Adipocyte (in vitro differentiated cells): ENCODE data around the gene IGF2BP1.
A peak's percentile ranks its signal among the peaks of the same experiment; 100 is the strongest.

Experiments
- DNase-seq: peaks from one replicate; pipeline ENCODE4 v3.0.0-alpha.2; 2015; ENCODE audit warnings: low read depth
- H3K27me3 ChIP-seq: replicated peaks from 2 replicates; pipeline ENCODE4 v1.7.0; 2013; ENCODE audit warnings: mild to moderate bottlenecking, low read length, moderate library complexity; ENCODE audit not compliant: control insufficient read depth, insufficient read depth
- H3K36me3 ChIP-seq: 2 replicates; pipeline ENCODE4 v1.7.0; 2013; ENCODE audit warnings: low read length, mild to moderate bottlenecking, moderate library complexity; ENCODE audit not compliant: control insufficient read depth, insufficient read depth, severe bottlenecking
- H3K4me1 ChIP-seq: 2 replicates; pipeline ENCODE4 v1.7.0; 2013; ENCODE audit warnings: mild to moderate bottlenecking, low read length, moderate library complexity; ENCODE audit not compliant: control insufficient read depth, insufficient read depth
- H3K4me3 ChIP-seq: 2 replicates; pipeline ENCODE4 v1.7.0; 2013; ENCODE audit warnings: mild to moderate bottlenecking, low read length, moderate library complexity
- H3K9ac ChIP-seq: 2 replicates; pipeline ENCODE4 v1.7.0; 2013; ENCODE audit warnings: mild to moderate bottlenecking, low read length, moderate library complexity
- H3K9me3 ChIP-seq: 2 replicates; pipeline ENCODE4 v1.7.0; 2013; ENCODE audit warnings: mild to moderate bottlenecking, low read length, moderate library complexity; ENCODE audit not compliant: control insufficient read depth

IGF2BP1 gene

GRCh38 chr17:48997103-48997826, at the start of gene IGF2BP1:
Gene IGF2BP1 (plus strand): TSS chr17:48997385. CDS start chr17:48997746, 361 bp downstream.
- Histone ChIP-seq H3K27me3 (peaks cover 55% of the 10 kb centered on the region), H3K4me3 (peak within 1 kb of the TSS; percentile 80), H3K4me1 (peaks cover 11% of the 10 kb centered on the region), H3K9me3 (no peaks in the 10 kb centered on the region), H3K9ac (peak within 1 kb of the TSS; percentile 84), H3K36me3 (no peaks in the 10 kb centered on the region)
- DNase-seq: peak; percentile 87

GRCh38 chr17:48951572-48951971, 45.6 kb upstream of the IGF2BP1 start:
- Histone ChIP-seq H3K4me1 (no peaks in the 10 kb centered on the region), H3K36me3 (no peaks in the 10 kb centered on the region), H3K27me3 (no peaks in the 10 kb centered on the region), H3K4me3 (no peak overlapping the region), H3K9ac (no peak overlapping the region), H3K9me3 (no peaks in the 10 kb centered on the region)
- DNase-seq: no peak

GRCh38 chr17:48952904-48953303, 44.3 kb upstream of the IGF2BP1 start:
- Histone ChIP-seq H3K9ac (no peak overlapping the region), H3K4me3 (no peak overlapping the region), H3K4me1 (no peaks in the 10 kb centered on the region), H3K27me3 (no peaks in the 10 kb centered on the region), H3K36me3 (no peaks in the 10 kb centered on the region), H3K9me3 (no peaks in the 10 kb centered on the region)
- DNase-seq: no peak

GRCh38 chr17:48954300-48954755, 42.9 kb upstream of the IGF2BP1 start:
- DNase-seq: peak; percentile 60
- no peak overlapping the region for H3K9ac ChIP-seq
- no peaks in the 10 kb centered on the region for H3K9me3 ChIP-seq
- no peak overlapping the region for H3K4me3 ChIP-seq
- no peaks in the 10 kb centered on the region for H3K4me1 ChIP-seq
- no peaks in the 10 kb centered on the region for H3K27me3 ChIP-seq
- H3K36me3 ChIP-seq: no peaks in the 10 kb centered on the region

GRCh38 chr17:48960834-48961515, 36.2 kb upstream of the IGF2BP1 start:
- Histone ChIP-seq H3K4me3 (peak overlapping the region; percentile 51), H3K27me3 (no peaks in the 10 kb centered on the region), H3K9me3 (no peaks in the 10 kb centered on the region), H3K36me3 (no peaks in the 10 kb centered on the region), H3K4me1 (peaks cover 14% of the 10 kb centered on the region), H3K9ac (no peak overlapping the region)
- DNase-seq: peak; percentile 44

DNA sequence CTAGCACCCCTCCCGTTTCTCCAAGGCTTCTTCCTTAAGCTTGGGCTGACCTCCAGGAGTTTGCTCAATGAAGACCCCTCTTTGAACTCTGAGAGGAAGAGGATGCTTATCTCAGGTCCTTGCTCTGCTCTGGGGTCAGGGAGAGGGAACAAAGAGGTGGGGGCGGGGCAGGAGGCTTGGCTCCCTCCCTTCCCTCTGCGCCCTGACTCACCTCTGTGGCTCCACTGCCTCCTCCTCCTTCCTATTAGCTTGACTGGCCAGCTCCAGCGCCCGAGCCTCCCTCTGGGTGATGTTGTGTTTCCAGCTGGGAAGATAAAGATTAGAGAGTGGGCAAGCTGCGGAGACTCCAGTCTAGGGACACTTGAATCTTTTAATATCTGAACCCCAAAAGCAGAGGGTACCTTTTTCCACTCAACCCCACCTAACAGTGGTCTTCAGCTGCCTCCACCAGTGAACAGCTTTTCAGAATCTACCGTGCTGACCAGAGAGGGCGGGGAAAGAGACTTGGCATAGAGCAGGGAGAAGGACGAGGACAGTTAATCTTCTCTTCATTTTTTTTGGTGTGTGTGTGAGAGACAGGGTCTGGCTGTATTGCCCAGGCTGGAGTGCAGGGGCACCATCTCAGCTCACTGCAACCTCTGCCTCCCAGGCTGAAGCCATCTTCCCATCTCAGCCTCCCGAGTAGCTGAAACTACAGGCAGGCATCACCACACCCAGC, 35.5 kb upstream of the IGF2BP1 start:
- Histone ChIP-seq H3K9ac (no peak overlapping the region), H3K27me3 (no peaks in the 10 kb centered on the region), H3K36me3 (no peaks in the 10 kb centered on the region), H3K4me3 (peak overlapping the region; percentile 51), H3K4me1 (peaks cover 14% of the 10 kb centered on the region), H3K9me3 (no peaks in the 10 kb centered on the region)
- peak; percentile 59 for DNase-seq

GRCh38 chr17:48970224-48970623, 27.0 kb upstream of the IGF2BP1 start:
- Histone ChIP-seq H3K27me3 (no peaks in the 10 kb centered on the region), H3K4me1 (peaks cover 19% of the 10 kb centered on the region), H3K9me3 (no peaks in the 10 kb centered on the region), H3K36me3 (no peaks in the 10 kb centered on the region), H3K9ac (no peak overlapping the region), H3K4me3 (no peak overlapping the region)
- no peak for DNase-seq

GRCh38 chr17:48970865-48971687, 26.1 kb upstream of the IGF2BP1 start:
- Histone ChIP-seq H3K27me3 (no peaks in the 10 kb centered on the region), H3K4me3 (no peak overlapping the region), H3K9me3 (no peaks in the 10 kb centered on the region), H3K36me3 (no peaks in the 10 kb centered on the region), H3K9ac (no peak overlapping the region), H3K4me1 (peaks cover 19% of the 10 kb centered on the region)
- DNase-seq: no peak

- DNase-seq: no peak
- H3K9ac ChIP-seq: no peak overlapping the region
- H3K36me3 ChIP-seq: no peaks in the 10 kb centered on the region
- no peaks in the 10 kb centered on the region for H3K9me3 ChIP-seq
- H3K4me3 ChIP-seq: peak overlapping the region; percentile 21
- H3K27me3 ChIP-seq: no peaks in the 10 kb centered on the region
- peaks cover 19% of the 10 kb centered on the region for H3K4me1 ChIP-seq
Measured at GRCh38 chr17:48972749-48973097, 24.5 kb upstream of the IGF2BP1 start.

DNA sequence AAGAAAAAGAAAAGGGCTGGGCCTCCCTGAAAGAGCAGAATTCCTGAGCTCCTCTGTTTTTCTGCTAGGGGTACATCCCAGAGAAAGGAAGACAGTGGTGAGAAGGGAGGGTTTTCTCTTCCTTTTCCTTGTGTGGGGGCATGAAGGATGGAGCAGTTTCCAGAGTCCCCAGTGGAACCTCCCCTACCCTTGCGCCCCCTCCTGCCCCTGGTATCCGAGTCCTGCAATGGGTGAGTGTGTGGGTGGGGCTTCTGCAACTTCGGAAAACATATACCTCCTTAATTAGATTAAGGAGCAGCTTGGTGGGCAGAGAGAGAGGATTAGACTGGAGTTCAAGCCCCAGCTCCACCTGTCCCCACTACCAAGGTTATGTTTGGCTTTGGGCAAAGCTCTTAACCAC, 23.4 kb upstream of the IGF2BP1 start:
- no peak overlapping the region for H3K9ac ChIP-seq
- no peak overlapping the region for H3K4me3 ChIP-seq
- no peak for DNase-seq
- H3K36me3 ChIP-seq: no peaks in the 10 kb centered on the region
- peaks cover 19% of the 10 kb centered on the region for H3K4me1 ChIP-seq
- H3K27me3 ChIP-seq: no peaks in the 10 kb centered on the region
- no peaks in the 10 kb centered on the region for H3K9me3 ChIP-seq
